HG03442 (cell line): ENCODE data around the gene NEMF.
"Not testable (repeated sequence)": the region's sequence is repeated elsewhere in the genome, so short reads cannot be mapped to it uniquely, and the experiment has no call there.

Source experiments
- ATAC-seq: cut with Tn5 transposase; IDR thresholded peaks from one replicate; pipeline ENCODE4 v1.9.1; 2021; ENCODE audit warnings: mild to moderate bottlenecking, moderate library complexity; ENCODE audit not compliant: unreplicated experiment

Gene NEMF

DNA sequence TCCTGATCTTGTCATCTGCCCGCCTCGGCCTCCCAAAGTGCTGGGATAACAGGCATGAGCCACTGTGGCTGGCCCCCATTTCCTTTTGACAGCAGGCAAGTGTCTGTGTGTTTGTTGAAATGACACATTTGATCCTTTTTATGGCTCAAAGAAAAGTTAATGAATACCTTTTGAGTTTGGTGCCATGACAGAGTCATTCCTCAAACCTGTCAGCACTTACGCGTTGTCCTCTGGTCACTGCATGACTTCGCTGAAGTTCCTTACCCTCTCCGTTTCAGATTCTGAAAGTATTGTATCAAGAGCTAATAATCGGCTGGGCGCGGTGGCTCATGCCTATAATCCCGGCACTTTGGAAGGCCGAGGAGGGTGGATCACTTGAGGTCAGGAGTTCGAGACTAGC lies 32.4 kb downstream of the NEMF start:
- no peak for ATAC-seq

DNA sequence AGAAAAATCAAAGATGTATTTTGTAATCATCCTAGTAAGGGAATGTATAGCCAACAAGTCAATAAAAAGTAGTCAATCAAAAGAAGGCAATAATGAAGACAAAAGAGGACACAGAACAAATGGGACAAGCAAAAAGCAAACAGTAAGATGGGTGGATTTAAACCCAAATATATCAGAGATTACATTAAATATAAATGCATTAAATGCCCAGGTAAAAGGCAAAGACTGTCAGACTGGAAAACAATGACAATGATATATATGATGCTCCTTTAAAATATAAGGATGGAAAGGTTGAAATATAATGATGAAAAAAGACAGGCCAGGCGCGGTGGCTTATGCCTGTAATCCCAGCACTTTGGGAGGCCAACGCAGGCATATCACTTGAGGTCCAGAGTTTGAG lies 35.7 kb downstream of the NEMF start:
- ATAC-seq = no peak

- ATAC-seq = not testable (repeated sequence)
Measured at GRCh38 chr14:49816118-49816517, 36.5 kb downstream of the NEMF start.

GRCh38 chr14:49808780-49809179 lies 43.8 kb downstream of the NEMF start:
- ATAC-seq = no peak

DNA sequence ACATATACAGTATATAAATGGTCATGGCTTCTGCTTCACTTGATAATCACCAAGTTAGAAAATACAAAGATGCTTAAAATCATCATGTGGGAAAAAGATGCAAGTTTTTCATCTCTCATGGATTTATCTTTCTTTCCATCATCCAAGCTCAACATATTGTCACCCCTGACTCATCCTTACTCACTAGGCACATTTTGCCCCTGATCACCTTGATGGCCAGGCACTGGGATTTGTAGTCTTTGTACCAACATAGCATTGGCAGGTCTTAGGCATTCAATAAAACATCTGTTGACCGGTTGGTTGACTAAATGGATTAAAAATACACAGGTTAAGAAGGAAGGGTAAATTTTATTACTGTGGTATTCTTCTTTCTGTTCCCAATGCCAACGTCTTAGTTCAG lies 56.6 kb downstream of the NEMF start:
- no peak for ATAC-seq

DNA sequence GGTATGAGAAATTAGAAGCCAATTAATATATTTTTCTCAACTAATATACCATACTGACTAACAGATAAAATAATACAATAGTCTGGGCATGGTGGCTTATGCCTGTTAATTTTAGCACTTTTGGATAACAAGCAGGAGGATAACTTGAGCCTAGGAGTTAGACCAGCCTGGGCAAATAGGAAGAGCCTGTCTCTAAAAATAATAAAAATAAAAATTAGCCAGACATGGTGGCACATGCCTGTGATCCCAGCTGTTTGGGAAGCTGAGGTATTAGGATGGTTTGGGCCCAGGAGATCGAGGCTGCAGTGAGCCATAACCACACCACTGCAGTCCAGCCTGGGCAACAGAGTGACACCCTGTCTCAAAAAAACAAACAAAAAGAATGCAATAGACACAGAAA lies 60.0 kb downstream of the NEMF start:
- no peak for ATAC-seq

DNA sequence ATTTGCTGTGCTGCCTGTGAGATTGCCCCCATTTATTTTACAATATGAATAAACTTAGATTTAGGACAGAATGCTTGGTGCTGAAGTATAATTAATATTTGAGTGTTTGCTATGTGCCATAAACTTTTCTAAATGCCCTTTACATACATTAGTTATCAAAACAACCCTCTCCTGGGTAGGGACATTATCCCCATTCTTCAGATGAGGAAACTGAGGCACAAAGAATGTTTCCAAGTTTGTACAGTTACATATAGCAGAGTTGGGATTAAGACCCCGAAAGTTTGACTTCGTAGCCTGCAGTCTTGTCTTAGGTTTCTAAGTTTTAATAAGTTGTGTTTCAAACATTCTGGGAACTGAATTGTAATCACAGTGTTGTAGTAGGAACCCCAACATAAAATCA lies 66.3 kb downstream of the NEMF start:
- no peak for ATAC-seq

- ATAC-seq = no peak
Measured at GRCh38 chr14:49783394-49784014, 69.1 kb downstream of the NEMF start.

DNA sequence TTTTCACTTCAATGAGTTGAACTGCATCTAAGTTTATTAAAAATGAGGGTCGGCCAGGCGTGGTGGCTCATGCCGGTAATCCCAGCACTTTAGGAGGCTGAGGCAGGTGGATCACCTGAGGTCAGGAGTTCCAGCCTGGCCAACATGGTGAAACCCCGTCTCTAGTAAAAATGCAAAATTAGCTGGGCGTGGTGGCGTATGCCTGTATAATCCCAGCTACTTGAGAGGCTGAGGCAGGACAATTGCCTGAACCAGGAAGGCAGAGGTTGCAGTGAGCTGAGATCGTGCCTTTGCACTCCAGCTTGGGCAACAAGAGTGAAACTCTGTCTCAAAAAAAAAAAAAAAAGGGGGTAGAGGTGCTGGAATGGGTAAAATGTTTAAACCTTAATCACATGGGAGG lies 71.5 kb downstream of the NEMF start:
- ATAC-seq = not testable (repeated sequence)

GRCh38 chr14:49778421-49778820 lies 74.2 kb downstream of the NEMF start:
- no peak for ATAC-seq

GRCh38 chr14:49774106-49774505 lies 78.5 kb downstream of the NEMF start:
- no peak for ATAC-seq

GRCh38 chr14:49771691-49772090 lies 80.9 kb downstream of the NEMF start:
- ATAC-seq = not testable (repeated sequence)

DNA sequence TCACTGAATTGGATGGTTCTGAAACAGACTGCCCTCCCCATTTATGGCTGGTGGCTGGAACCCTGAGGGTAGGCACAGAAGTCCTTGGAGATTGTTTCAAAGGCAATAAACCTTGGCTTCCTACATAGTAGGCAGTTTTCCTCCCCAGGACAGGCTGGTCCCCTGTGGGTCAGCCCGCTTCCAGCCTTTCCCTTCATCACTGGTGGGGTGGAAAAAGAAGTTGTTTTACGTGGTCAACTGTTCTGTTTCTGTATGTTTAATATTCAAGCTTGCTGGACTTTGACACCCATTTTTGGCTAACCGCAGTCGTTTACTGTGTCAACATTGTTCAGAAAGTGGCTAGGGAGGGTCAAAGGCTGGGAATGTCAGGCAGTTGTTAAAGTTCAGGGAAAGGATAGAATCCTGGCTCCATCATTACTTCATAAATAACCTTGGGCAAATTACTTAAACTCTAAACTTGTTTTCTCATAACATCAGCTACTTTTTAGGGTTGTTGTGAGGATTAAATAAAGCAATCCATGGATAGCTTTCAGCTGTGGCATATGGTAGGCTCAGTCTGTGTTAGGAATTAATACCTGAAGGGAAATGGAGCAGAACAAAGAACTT lies 82.3 kb downstream of the NEMF start:
- no peak for ATAC-seq

GRCh38 chr14:49769581-49770211 lies 82.9 kb downstream of the NEMF start:
- no peak for ATAC-seq

GRCh38 chr14:49769171-49769570 lies 83.4 kb downstream of the NEMF start:
- ATAC-seq = no peak

- ATAC-seq = peak; percentile 30
Measured at GRCh38 chr14:49768301-49769121, 84.1 kb downstream of the NEMF start.

- peak; percentile 87 for ATAC-seq
Measured at GRCh38 chr14:49767571-49768300, 84.9 kb downstream of the NEMF start, which contains the start of gene KLHDC2. Gene KLHDC2 (plus strand): TSS chr14:49768153. CDS start chr14:49768469, 316 bp downstream.

- ATAC-seq = no peak
Measured at GRCh38 chr14:49767270-49767570, 85.4 kb downstream of the NEMF start.

GRCh38 chr14:49766839-49767238 lies 85.7 kb downstream of the NEMF start:
- no peak for ATAC-seq

- ATAC-seq = no peak
Measured at GRCh38 chr14:49761839-49762551, 90.6 kb downstream of the NEMF start.
